DMS153 (cell line): ENCODE data around the gene PLA2G2F.

Source experiments
- DNase-seq: peaks from one replicate; lab custom pipeline; 2025; lab: John Stamatoyannopoulos, UW

Gene PLA2G2F

GRCh38 chr1:20138961-20139550 is at the start of gene PLA2G2F:
PLA2G2F (plus strand) TSS chr1:20139323; CDS start chr1:20139428, 105 bp downstream.
- DNase-seq, result no peak

GRCh38 chr1:20089328-20090077 is 49.6 kb upstream of the PLA2G2F start:
- no peak for DNase-seq

GRCh38 chr1:20090119-20090518 is 49.0 kb upstream of the PLA2G2F start:
- no peak for DNase-seq

- DNase-seq, result no peak
Measured at GRCh38 chr1:20090641-20091040, 48.5 kb upstream of the PLA2G2F start.

GRCh38 chr1:20093303-20093702 is 45.8 kb upstream of the PLA2G2F start:
- DNase-seq, result no peak

GRCh38 chr1:20093940-20094391 is 45.2 kb upstream of the PLA2G2F start:
- DNase-seq, result no peak

- no peak for DNase-seq
Measured at GRCh38 chr1:20095564-20096434, 43.3 kb upstream of the PLA2G2F start.

- DNase-seq, result no peak
Measured at GRCh38 chr1:20096840-20097447, 42.2 kb upstream of the PLA2G2F start.

GRCh38 chr1:20099533-20099932 is 39.6 kb upstream of the PLA2G2F start:
- no peak for DNase-seq

- DNase-seq, result peak; percentile 41
Measured at GRCh38 chr1:20100632-20101355, 38.3 kb upstream of the PLA2G2F start.

- no peak for DNase-seq
Measured at GRCh38 chr1:20102875-20103274, 36.2 kb upstream of the PLA2G2F start.

GRCh38 chr1:20105856-20106255 is 33.3 kb upstream of the PLA2G2F start:
- DNase-seq, result no peak

- no peak for DNase-seq
Measured at GRCh38 chr1:20107351-20107750, 31.8 kb upstream of the PLA2G2F start.

- no peak for DNase-seq
Measured at GRCh38 chr1:20107796-20108195, 31.3 kb upstream of the PLA2G2F start.

GRCh38 chr1:20108366-20109123 is 30.6 kb upstream of the PLA2G2F start:
- no peak for DNase-seq

- DNase-seq, result no peak
Measured at GRCh38 chr1:20109223-20109856, 29.8 kb upstream of the PLA2G2F start.

- DNase-seq, result no peak
Measured at GRCh38 chr1:20110679-20111078, 28.4 kb upstream of the PLA2G2F start.

- no peak for DNase-seq
Measured at GRCh38 chr1:20111452-20111851, 27.7 kb upstream of the PLA2G2F start.

- DNase-seq, result no peak
Measured at GRCh38 chr1:20112279-20113000, 26.7 kb upstream of the PLA2G2F start.
